Stimulated activated CD8-positive, alpha-beta memory T cell treated with anti-CD3 and anti-CD28 coated beads, Interleukin-4, amount 100 ng/mL, for 24 hours (primary cell): ENCODE results near the gene SHISAL2A.

Source experiments
- DNase-seq: peaks from one replicate; pipeline ENCODE4 v3.0.0-alpha.2; 2020; ENCODE audit warnings: low read depth

The SHISAL2A gene

GRCh38 chr1:52659851-52660596 lies 27.1 kb downstream of the SHISAL2A start:
- DNase-seq = no peak

- no peak for DNase-seq
Observed at GRCh38 chr1:52660807-52661206, 27.8 kb downstream of the SHISAL2A start.

DNA sequence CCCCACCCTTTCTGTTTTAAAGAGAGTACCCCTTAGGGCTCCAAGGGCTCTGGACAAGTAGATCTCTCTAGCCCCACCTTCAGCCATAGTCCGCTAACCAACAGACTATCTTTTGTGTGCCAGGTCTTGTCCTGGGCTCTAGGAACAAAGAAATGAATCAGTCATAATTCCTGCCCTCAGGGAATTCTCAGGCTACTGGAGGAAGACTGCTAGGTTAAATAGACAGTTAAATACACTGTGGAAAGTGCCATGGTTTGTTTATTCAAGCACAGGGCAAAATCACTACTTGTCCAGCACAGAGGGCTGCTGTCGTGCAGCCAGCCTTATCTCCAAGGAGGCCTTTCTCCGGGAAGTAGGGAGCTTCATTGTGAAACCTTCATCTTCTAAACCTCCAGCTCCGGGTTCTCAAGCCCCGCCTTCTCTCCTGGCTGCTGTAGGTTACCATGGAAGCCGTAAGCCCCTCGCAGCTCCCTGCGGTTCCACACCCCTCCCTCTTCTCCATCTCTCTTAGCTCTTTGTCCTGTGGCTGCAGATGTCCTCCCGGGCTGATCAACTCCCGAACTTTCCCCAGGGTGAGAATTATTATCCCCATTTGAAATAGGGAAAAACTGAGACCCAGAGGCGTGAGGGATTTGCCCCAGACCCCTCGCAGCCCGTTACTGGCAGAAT lies 29.8 kb downstream of the SHISAL2A start:
- DNase-seq = no peak

DNA sequence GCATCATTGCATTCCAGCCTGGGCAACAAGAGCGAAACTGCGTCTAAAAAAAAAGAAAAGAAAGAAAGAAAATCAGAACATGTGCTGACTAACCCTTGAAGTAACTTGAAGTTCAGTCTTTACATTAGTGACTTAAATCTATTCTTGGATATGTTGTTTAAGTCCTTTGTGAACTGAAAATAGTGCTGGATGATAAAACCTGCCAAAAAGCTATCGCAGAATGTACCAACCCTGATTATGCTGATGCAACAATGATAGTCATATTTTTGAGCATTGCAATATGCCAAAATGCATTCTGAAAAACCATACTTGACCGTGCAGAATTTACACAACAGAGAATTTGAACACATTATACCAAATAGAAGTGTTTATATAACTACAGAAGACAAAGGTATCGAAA lies 30.7 kb downstream of the SHISAL2A start:
- no peak for DNase-seq

DNA sequence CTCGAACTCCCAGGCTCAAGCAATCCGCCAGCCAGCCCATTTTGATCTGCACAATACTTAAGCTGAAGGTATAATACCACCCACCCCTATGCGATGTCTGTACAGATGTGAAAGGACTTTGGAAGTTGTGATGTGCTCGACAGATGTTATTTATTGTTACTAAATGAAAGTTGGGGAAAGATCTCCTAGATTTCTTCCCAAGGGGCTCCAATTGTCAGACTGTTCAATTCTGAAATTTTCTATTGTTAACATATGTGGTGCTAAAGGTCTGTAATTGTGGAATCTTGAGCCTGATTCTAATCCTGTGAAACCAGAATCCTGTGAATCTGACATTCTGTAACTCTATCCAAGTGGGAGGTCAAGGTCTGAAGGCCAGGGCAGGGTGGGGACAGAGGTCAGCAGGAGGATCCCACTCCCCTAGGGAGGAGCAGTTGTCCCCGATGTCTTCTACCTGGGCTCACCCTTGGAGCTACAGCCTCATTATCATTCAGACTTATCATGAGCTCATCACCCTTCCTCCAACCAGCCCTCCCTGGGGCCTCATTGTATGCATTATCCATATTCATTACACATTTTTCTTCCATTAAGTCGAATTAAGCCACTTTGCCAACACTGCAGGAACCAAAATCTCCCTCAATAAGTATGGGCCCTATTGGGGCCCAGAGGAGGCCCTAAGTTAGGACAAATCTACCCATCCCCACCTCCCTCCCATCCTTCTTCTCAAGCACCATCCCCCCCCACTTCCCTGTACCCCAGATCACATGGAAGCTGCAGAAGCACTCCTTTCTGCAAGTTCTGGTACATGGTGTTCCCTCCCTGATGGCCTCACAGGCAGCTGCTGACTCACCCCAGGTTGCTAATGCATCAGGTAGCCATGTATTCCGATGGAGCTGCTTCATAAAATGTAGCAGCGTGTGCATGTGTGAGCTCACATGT lies 32.3 kb downstream of the SHISAL2A start:
- DNase-seq = no peak

GRCh38 chr1:52667290-52667689 lies 34.3 kb downstream of the SHISAL2A start:
- no peak for DNase-seq

- DNase-seq = no peak
Observed at GRCh38 chr1:52667984-52668383, 35.0 kb downstream of the SHISAL2A start.

DNA sequence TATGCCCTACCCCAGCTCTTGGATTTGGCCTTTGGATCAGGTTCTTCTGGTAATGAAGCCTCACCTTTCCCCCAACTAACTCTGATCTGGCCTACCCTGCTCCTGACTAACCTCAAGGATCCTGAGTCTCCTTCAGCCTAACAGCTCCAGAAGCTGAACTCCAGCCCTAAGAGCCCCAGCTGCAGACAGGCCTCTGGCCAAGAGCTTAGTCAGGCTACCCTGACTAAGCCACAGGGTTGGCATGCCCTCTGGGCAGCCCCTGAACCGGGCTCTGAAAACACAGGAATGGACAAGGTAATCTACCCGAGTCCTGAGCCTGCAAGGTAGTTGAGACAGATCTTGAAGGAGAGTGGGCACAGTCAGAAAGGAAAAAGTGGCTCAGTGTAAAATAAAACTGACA lies 35.7 kb downstream of the SHISAL2A start:
- DNase-seq = no peak

DNA sequence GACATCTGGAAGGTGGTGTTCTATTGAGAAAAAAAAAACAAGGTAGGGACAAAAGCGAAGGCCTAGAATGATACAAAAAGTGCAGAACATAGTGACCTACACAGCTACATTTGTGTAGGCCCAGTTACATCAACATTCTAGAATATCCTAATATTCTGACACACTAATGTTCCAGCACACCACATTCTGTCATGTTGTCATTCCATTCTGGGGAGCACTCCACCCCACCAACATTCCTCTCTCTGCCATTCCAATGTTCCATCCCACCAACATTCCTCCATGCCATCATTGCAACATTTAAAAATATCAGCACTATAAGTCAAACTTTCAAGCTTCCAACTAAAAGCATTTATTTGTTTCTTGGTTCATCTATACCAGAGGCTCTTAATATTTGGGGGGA lies 36.7 kb downstream of the SHISAL2A start:
- no peak for DNase-seq

DNA sequence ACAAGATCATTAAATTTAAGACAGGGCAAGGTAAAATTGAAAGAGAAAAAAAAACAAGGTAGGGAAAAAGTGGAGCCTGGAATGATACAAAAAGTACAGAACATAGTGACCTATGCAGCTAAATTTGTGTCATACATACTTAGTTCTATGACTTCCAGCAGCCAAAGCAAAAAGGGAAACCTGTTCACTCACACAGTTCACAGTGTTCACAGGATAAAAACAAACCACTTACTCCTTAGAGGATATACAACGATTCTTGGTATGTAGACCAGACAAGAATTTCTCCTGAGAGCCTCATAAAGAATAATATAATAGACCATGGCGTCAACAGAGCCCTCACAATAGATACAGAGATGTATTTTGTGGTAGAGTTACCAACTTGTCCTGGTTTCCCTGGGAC lies 37.6 kb downstream of the SHISAL2A start:
- no peak for DNase-seq

- no peak for DNase-seq
Observed at GRCh38 chr1:52672946-52673345, 40.0 kb downstream of the SHISAL2A start.

- no peak for DNase-seq
Observed at GRCh38 chr1:52673513-52673912, 40.5 kb downstream of the SHISAL2A start.

DNA sequence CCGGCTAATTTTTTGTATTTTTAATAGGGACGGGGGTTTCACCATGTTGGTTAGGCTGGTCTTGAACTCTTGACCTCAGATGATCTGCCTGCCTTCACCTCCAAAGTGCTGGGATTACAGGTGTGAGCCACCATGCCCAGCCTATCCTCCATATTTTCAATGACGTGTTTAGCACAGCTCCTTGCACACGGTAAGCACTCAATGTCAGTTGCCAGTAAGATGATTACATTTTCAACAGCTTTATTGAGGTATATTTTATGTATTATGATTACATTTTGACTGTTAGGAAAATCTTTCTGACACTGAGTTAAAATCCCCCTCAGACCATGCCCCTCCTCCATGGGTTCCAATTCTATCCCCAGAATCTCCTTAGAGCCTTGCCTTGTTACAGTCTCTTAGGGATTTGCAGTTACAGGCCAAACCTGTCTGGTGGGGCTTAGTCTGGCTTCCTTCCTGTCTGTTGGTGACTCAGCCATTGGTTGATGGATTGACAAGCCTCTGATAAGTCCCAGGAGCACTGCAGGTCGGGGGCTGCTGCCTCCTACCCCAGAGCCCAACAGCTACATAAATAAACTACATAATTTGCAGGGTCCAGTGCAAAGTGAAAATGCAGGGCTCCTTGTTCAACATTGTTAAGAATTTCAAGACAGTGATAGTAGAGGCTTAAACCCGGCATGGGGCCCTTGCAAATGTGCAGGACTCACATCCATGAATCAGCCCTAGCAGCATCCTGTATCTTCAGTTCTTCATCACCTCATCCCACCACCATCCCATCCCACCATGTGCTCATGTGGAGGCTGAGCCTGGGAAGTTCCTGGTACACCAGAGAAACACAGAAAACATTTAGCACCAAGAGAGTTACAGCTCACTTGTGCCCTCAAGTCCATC lies 41.8 kb downstream of the SHISAL2A start:
- no peak for DNase-seq

DNA sequence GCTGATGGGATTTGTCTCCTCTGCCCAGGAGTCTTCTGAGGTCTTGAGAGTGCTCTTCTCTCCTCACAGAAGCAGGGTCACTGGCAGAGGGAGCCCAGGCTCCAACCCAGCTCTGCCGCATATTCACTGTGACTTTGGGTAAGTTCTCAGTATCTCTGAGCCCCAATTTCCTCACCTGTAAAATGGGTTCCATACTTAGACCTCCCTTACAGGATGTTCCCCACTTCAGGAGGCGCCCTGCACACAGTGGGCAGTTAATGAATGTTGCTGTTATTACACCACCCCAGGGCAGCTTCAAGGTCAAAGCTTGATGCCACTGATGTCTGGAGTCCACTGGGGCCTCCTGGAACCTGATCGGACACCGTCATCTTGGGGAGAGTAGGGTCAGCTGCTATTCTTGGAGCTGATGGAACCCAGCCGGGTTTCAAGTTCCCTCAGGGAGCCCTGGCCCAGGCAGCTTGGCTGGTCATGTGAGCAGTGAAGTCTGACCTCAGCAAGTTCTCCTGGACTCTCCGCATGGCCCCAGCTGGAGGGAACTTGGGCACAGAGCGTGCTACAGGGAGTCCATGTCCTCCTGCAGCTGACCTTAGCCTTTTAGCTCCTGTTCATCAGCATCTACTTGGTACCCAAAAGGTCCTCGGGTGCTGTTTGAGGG lies 43.4 kb downstream of the SHISAL2A start:
- DNase-seq = no peak

DNA sequence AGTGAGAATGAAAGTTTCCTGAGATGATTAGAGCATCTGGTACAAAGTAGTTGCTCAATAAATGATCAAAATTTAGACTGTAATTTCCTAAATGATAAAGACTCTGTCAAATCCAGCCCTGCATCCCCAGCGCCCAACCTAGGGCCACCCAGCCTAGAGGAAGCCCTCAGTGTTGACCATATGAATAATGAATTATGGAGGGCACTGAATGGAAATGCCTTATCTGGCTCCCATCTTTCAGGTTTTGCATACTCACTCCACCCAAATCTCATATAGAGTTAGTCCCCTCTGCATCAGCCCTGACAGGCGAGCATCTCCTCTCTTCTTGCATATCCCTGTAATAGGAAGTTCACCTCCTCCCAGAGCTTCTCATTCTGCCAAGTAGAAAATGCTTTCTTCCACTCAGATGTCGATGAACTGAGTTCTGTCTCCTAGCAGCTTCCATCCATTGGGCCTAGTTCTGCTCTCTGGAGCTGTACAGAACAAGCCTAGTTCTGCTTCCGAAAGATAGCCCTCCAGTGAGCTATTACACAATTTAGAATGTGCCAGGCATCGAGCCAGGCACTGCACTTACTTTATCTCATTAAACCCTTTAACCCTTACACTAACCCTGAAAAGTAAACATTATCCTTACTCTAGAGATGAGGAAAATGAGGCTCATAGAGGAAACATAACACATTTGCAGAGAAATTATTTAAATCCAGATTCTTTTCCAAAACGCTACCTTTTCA lies 44.3 kb downstream of the SHISAL2A start:
- DNase-seq = no peak

GRCh38 chr1:52679048-52679447 lies 46.1 kb downstream of the SHISAL2A start:
- no peak for DNase-seq

- no peak for DNase-seq
Observed at GRCh38 chr1:52679498-52679897, 46.5 kb downstream of the SHISAL2A start.

DNA sequence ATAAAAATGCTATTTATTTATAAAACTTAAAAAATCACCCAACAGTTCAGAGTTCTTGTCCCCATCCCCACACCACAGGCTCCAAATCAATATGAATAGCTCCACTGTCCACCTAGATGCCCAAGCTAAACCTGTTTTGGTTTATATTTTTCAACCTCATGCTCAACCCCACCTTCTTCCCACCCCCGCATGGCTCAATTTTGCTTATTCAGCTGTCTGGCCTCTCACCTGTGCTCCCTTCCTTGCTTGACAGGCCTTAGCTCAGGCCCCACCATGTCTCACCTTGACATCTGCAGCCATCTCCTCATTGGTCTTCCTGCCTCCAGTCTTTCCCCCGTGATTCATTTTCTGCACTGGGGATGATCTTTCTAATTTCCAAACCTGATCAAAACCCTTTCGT lies 47.4 kb downstream of the SHISAL2A start:
- DNase-seq = no peak

GRCh38 chr1:52681136-52681535 lies 48.2 kb downstream of the SHISAL2A start:
- DNase-seq = no peak

DNA sequence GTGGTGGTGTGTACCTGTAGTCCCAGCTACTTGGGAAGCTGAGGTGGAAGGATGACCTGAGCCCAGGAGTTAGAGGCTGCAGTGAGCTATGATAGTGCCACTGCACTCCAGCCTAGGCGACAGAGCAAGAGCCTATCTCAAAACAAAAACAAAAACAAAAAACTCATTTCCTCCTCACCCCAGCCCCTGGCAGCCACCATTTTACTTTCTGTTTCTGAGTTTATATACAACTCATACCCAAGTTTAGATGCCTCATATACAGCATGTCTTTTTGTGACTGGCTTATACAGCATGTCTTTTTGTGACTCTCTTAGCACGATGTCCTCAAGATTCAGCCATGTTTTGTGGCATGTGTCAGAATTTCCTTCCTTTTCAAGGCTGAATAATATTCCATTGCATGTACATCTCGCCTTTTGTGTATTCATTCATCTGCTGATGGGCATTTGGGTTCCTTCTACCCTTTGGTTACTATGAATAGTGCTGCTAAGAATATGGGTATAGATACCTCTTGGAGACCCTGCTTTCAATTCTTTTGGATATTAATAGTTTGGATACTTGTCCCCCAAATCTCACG lies 50.5 kb downstream of the SHISAL2A start:
- DNase-seq = no peak
